ACC112 (cell line): Measurements from ENCODE around the gene DCLK1.

ENCODE experiments used
- H2AFZ ChIP-seq: fragments of 200-600 bp; sonication (generic); one replicate; pipeline ENCODE4 v1.6.0; 2017; ENCODE audit warnings: antibody characterized with exemption, low read length; ENCODE audit not compliant: unreplicated experiment
- H3K27ac ChIP-seq: fragments of 200-600 bp; sonication (generic); 2 replicates; pipeline ENCODE4 v1.5.1; 2014; ENCODE audit warnings: low read depth, mild to moderate bottlenecking, antibody characterized with exemption, low read length, moderate library complexity
- H3K27me3 ChIP-seq: fragments of 200-600 bp; sonication (generic); 2 replicates; pipeline ENCODE4 v1.6.1; 2014; ENCODE audit warnings: mild to moderate bottlenecking, antibody characterized with exemption, low read length, moderate library complexity, mixed read lengths; ENCODE audit not compliant: insufficient read depth
- H3K36me3 ChIP-seq: fragments of 200-600 bp; sonication (generic); 2 replicates; pipeline ENCODE4 v1.6.1; 2016; ENCODE audit warnings: mild to moderate bottlenecking, antibody characterized with exemption, low read length, moderate library complexity, mixed read lengths; ENCODE audit not compliant: insufficient read depth
- H3K4me1 ChIP-seq: fragments of 200-600 bp; sonication (generic); one replicate; pipeline ENCODE4 v1.6.1; 2016; ENCODE audit warnings: low read length, mixed read lengths; ENCODE audit not compliant: insufficient read depth, unreplicated experiment, control insufficient read depth
- H3K4me3 ChIP-seq: fragments of 200-600 bp; sonication (generic); 2 replicates; pipeline ENCODE4 v1.5.1; 2014; ENCODE audit warnings: mild to moderate bottlenecking, low read depth, low read length
- H3K79me2 ChIP-seq: fragments of 200-600 bp; sonication (generic); one replicate; pipeline ENCODE4 v1.6.0; 2016; ENCODE audit warnings: low read length; ENCODE audit not compliant: control insufficient read depth, unreplicated experiment, insufficient read depth

DCLK1 gene

DNA sequence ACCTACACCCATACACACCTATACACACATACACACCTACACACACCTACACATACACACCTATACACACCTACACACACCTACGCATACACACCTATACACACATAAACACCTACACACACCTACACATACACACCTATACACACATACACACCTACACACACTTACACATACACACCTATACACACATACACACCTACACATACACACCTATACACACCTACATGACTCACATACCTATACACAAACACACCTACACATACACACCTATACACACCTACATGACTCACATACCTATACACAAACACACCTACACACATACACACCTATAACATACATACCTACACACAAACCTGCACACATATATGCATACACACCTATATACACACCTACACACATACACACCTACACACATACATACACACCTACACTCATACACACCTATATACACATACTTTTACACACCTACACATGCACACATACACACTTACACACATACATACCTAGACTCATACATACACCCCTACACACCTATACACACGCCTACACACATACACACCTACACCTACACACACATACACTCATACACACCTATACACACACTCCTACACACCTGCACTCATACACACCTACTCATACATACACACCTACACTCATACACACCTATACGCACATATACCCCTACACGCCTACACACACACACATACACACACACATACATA, 368.0 kb downstream of the DCLK1 start:
- Histone ChIP-seq H3K4me3 (no peak overlapping the region), H3K27ac (no peak overlapping the region), H3K27me3 (no peaks in the 10 kb centered on the region; the same call in 1 of the 2 replicates), H2AFZ (no peak overlapping the region), H3K36me3 (no peaks in the 10 kb centered on the region), H3K79me2 (no peaks in the 10 kb centered on the region), H3K4me1 (peaks cover 5% of the 10 kb centered on the region)

GRCh38 chr13:35761440-35762252, 369.5 kb downstream of the DCLK1 start:
- Histone ChIP-seq H2AFZ (no peak overlapping the region), H3K79me2 (no peaks in the 10 kb centered on the region), H3K27ac (no peak overlapping the region), H3K4me1 (peaks cover 5% of the 10 kb centered on the region), H3K36me3 (no peaks in the 10 kb centered on the region), H3K4me3 (no peak overlapping the region), H3K27me3 (peaks cover 5% of the 10 kb centered on the region; the same call in 1 of the 2 replicates)

DNA sequence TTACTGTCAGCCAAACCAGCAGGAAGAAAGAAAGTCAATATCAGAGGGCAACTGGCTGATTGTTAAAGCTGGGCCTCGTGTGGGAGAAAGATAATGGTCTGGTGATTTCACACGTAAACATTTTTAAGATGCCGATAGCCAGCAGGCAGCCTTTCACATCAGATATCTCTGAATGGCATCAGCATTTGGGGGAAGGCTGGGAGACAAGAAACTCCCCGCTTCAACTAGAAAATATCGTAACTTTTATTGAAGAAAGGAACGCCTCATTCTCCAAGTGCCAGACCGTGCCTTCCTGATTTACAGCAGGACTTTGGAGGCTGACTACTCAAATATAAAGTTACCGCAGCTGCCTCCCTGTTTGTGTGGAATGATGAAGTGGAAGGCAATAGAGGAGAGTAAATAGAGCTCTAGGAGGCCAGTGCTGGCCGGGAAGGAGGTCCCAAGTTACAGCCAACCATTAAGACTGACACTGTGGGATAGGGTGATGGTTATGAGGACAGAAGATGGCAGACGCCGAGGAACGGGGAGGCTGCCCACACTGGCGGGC, 370.4 kb downstream of the DCLK1 start:
- H3K27me3 ChIP-seq: peaks cover 7% of the 10 kb centered on the region; the same call in 1 of the 2 replicates
- H2AFZ ChIP-seq: no peak overlapping the region
- H3K36me3 ChIP-seq: no peaks in the 10 kb centered on the region
- H3K79me2 ChIP-seq: no peaks in the 10 kb centered on the region
- H3K4me1 ChIP-seq: peaks cover 5% of the 10 kb centered on the region
- H3K4me3 ChIP-seq: no peak overlapping the region
- no peak overlapping the region for H3K27ac ChIP-seq

DNA sequence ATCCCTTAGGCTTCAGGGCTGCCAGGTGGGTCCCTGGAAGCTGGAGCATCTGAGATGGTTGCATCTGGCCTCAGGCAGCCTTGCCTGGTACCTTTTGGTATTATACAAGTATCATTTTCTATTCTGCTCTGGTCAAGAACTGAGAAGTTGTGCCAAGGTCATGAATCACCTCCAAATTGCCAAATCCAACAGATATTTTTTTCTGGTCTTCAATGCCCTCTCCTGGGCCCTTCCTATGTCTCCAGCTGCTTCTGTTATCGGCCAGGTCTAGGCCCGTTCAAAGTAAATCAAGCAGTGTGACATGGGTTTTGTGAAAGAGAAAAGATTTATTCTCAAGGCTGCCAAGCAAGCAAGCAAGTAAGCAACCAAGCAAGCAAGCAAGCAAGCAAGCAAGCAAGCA, 383.6 kb downstream of the DCLK1 start:
- Histone ChIP-seq H3K4me1 (no peaks in the 10 kb centered on the region), H3K79me2 (no peaks in the 10 kb centered on the region), H3K4me3 (no peak overlapping the region), H2AFZ (no peak overlapping the region), H3K36me3 (no peaks in the 10 kb centered on the region), H3K27ac (no peak overlapping the region), H3K27me3 (no peaks in the 10 kb centered on the region)

- Histone ChIP-seq H3K4me1 (no peaks in the 10 kb centered on the region), H2AFZ (no peak overlapping the region), H3K36me3 (no peaks in the 10 kb centered on the region), H3K79me2 (no peaks in the 10 kb centered on the region), H3K27ac (no peak overlapping the region), H3K4me3 (no peak overlapping the region), H3K27me3 (no peaks in the 10 kb centered on the region)
Observed at GRCh38 chr13:35744566-35745178, 386.5 kb downstream of the DCLK1 start.

DNA sequence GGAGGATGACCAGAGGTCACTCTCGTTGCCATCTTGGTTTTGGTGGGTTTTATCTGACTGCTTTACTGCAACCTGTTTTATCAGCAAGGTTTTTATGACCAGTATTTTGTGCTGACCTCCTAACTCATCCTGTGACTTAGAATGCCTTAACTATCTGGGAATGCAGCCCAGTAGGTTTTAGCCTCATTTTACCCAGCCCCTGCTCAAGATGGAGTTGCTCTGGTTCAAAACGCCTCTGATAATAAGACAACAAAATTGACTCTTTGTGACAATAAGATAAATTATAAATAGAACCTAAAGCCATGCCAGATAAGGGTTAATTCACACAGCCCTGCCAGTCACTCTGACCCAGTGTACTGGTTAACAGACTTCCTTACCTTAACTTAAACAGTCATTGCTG, 387.0 kb downstream of the DCLK1 start:
- no peaks in the 10 kb centered on the region for H3K36me3 ChIP-seq
- H3K27me3 ChIP-seq: no peaks in the 10 kb centered on the region
- H2AFZ ChIP-seq: no peak overlapping the region
- no peak overlapping the region for H3K27ac ChIP-seq
- H3K4me3 ChIP-seq: no peak overlapping the region
- no peaks in the 10 kb centered on the region for H3K79me2 ChIP-seq
- no peaks in the 10 kb centered on the region for H3K4me1 ChIP-seq

- Histone ChIP-seq H3K79me2 (no peaks in the 10 kb centered on the region), H3K36me3 (no peaks in the 10 kb centered on the region), H3K27ac (no peak overlapping the region), H3K4me3 (no peak overlapping the region), H3K4me1 (no peaks in the 10 kb centered on the region), H2AFZ (no peak overlapping the region), H3K27me3 (no peaks in the 10 kb centered on the region)
Observed at GRCh38 chr13:35743165-35743564, 388.0 kb downstream of the DCLK1 start.

DNA sequence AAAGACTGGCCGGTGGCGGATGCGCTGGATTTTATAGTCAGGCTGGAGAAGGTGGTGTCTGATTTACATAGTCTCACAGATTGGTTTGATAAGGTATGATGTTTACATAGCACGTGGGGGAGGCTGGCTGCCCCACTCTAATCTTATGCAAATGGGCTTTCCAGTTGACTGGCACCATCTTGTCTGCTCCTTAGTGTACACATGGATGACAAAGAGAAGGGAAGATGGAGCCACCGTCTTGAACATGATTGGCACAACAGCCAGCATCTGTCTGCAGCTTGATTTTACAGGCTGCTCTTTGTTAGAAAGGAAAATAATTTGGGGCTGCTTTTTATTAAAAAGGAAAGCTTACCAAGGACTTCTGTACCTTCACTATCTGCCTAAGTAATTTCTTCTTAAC, 389.5 kb downstream of the DCLK1 start:
- H3K4me1 ChIP-seq: no peaks in the 10 kb centered on the region
- no peaks in the 10 kb centered on the region for H3K36me3 ChIP-seq
- no peaks in the 10 kb centered on the region for H3K79me2 ChIP-seq
- H2AFZ ChIP-seq: no peak overlapping the region
- H3K4me3 ChIP-seq: no peak overlapping the region
- H3K27me3 ChIP-seq: no peaks in the 10 kb centered on the region
- H3K27ac ChIP-seq: no peak overlapping the region

DNA sequence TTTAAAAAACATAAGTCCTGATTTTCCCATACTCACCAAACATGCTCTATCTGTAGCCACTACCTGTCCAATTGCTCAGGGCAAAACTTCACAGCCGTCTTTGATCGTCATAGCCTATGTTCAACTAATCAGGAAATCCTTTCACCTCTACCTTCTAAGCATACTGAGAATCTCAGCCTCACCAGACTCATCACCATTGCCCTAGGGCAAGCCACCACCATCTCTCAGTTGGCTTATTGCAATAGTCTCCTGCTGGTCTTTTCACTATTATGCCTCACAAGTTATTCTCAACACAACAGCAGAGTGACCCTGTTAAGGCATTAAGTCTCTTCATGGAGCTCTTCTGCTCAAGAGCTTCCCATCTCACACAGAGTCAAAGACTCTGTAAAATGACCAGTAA, 394.3 kb downstream of the DCLK1 start:
- Histone ChIP-seq H2AFZ (no peak overlapping the region), H3K79me2 (no peaks in the 10 kb centered on the region), H3K4me1 (no peaks in the 10 kb centered on the region), H3K27ac (no peak overlapping the region), H3K36me3 (no peaks in the 10 kb centered on the region), H3K27me3 (no peaks in the 10 kb centered on the region), H3K4me3 (no peak overlapping the region)

DNA sequence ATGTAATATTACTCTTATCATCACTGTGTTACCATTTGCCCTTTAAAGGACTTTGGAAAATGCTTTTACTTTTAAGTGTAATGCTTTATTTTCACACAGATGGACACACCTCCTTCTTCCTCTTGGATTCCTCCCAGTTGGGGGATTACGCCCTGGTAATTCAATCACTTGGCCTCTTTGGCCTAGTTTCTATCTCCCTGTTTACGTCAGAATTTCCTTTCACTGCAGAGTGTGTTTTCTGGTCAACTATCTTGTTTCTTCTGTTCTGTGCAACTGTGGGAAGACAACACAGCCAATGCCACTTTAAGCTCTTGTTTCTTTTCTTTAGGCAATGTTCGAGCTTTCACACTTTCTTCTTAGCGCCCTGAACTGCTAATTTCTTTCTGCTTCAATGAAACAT, 397.4 kb downstream of the DCLK1 start:
- H3K36me3 ChIP-seq: no peaks in the 10 kb centered on the region
- no peaks in the 10 kb centered on the region for H3K27me3 ChIP-seq
- H3K4me3 ChIP-seq: no peak overlapping the region
- no peaks in the 10 kb centered on the region for H3K79me2 ChIP-seq
- H3K4me1 ChIP-seq: no peaks in the 10 kb centered on the region
- peak overlapping the region; percentile 23 for H2AFZ ChIP-seq
- H3K27ac ChIP-seq: no peak overlapping the region
